ENCODE results near the gene IGLON5. TPM values are rescaled to one million over a fixed set of nuclear protein-coding genes. Genes with fewer than 3 reads are reported as not detected.

The IGLON5 gene
- total RNA-seq, 1 experiment from 2014 or later = not detected

DNA sequence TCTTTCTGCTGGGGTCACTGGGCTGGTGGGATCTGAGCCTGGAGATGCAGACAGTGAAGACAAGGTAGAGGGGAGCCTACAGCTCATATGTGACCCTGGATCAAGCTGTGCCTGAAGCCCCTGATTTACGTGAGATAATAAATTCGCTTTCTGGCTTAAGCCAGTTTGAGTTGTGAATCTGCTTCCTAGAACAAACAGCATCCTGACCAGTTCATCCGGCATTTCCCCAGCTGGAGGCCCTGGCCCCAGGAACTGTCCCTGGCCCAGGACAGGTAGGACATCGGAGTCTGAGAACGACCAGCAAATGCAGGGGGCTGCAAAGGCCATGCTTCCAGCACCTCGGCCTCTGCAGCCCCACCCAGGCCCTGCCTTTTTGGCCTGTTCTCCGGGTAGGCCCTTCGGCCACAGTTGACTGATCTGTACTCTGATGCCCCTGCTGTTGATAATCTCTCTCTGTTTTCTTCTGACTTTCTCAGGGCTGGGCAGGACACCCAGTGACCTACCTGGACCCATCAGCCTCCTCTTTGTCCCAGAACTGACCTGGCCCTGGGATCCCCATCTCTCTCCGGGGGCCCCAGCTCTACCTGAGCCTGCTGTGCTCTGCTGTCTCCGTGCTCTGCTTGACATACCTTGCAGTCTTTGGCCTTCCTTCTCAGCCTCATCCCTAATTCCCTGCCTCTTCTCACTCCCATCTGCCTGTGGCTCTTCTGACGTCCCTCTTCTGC is 40.0 kb downstream of the IGLON5 start:
- DNase-seq (ENCODE audit: low read depth, low spot score) = no peak
- in situ Hi-C loops (cut with HindIII; ENCODE audit: low pct_unique_long_range_greater_than_20kb, low sequenced_read_pairs) = no loop called here

DNA sequence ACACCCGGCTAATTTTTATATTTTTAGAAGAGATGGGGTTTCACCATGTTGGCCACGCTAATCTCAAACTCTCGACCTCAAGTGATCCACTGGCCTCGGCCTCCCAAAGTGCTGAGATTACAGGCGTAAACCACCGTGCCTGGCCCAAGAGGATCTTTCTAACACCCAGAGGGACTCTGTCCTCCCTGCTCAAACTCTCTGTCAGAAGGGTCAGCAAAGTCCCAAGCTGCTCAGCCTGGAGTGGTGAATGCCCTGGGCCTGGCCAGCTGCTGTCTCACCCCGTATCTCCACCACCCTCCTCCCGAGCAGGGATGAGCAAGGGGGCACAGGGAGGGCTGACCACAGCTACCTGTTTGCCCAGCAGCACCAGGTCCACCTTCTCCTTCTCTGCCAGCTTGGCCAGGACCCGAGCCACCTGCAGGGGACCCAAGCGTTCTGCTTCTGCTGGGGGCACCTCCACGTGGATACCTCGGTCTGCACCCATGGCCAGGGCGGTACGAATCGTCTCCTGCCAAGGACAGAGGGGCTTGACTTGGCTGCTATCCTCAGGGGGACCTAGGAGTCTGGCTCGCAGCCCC is 41.4 kb downstream of the IGLON5 start:
- no peak for DNase-seq (ENCODE audit: low read depth, low spot score)
- in situ Hi-C loops (cut with HindIII; ENCODE audit: low pct_unique_long_range_greater_than_20kb, low sequenced_read_pairs) = no loop called here

DNA sequence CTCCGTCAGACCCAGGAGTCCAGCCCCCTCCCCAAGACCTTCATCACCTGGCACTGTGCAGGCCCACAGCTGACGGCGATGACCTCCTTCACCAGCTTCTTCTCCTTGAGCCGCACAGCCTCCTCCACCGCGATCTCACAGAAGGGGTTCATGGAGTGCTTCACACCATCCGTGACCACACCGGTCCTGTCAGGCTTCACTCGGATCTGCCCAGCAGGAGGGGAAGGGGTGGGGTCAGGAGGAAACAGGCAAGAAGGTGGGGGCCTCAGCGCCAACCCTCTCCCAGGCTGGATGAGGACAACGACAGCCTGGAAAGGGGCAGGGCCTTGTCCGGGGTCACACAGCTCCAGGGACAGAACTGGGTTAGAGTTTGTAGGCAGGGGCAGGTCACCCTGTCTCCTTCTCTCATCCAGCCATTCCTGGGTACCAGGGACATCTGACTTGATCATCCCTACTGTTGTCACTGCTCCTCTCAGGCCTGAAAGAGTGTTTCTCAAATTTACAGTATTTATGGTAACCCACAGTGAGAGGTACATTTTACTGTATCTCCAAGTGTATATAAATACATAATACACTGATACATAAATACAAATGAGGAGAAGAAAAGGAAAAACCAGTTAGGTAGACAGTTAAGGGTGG is 42.8 kb downstream of the IGLON5 start:
- in situ Hi-C loops (cut with HindIII; ENCODE audit: low pct_unique_long_range_greater_than_20kb, low sequenced_read_pairs) = no loop called here

DNA sequence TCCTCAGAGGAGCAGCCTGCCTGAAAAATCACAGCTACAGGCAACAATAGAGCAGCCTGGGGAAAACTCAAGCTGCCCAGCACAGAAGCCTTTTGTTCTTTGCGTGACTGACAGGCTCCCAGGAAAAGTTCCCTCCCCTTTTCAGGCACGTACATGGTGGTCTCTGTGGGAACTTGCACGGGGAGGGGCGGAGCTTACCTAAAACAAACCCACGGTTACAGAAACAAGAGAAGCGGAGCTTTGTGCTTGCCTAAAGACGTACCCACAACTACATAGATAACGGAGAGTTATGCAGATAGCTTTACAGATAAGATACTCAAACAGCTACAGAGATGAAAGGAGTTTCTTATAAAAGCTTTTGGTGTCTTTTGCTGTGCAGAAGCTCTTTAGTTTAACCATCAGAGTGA is 43.3 kb downstream of the IGLON5 start:
- in situ Hi-C loops (cut with HindIII; ENCODE audit: low pct_unique_long_range_greater_than_20kb, low sequenced_read_pairs) = no loop called here

More for the DNA sequence above, 42.8 kb downstream of the IGLON5 start:
- DNase-seq (ENCODE audit: low read depth, low spot score) = no peak

DNA sequence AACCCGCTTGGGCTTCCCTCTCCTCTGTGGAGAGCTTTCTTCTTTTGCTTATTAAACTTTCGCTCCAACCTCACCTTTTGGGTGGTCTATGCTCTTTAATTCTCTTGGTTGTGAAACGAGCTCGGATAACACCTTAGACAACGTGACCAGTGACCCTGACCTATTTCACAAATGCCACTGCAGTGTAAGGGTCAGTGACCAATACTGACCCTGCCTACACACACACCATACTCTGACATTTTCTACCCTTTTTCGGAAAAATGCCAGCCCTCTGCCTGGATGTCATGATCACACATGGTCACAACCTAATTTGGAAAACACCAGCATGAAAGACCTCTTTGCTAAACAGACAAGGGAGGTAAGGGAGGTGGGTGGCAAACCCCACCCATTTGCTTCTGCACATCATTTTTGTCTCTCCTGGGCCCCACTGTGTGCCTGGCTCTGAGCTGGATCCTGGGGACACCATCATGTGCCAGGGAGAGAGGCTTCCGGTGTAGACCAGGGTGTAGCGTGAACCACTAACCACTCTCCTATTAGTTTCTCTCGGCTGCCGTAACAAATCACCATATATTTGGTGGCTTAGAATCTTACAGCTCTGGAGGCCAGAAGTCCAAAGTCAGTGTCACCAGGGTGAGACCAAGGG is 44.8 kb downstream of the IGLON5 start:
- in situ Hi-C loops (cut with HindIII; ENCODE audit: low pct_unique_long_range_greater_than_20kb, low sequenced_read_pairs) = no loop called here
- no peak for DNase-seq (ENCODE audit: low read depth, low spot score)

More for the DNA sequence above, 43.3 kb downstream of the IGLON5 start:
- peak; percentile 90 for DNase-seq (ENCODE audit: low read depth, low spot score)

DNA sequence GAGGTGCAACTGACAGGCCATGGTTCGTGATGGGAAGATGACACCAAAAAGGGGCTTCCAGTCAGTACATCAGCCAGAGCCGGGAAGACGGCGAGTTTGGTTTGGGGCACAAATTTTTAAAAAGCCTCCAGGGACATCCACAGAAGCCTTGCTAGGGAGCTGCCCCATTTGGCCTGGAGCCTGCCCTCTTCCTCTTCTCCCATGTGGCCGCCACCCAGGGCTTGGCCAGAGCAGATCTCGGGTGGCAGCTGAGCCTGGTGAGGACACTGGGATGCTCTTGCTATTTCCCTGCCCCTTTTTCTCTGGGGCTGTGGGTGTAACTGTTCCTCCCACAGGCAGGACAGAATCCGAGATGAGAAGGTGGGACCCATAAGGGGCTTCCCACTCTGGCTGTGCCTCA is 46.5 kb downstream of the IGLON5 start:
- DNase-seq (ENCODE audit: low read depth, low spot score) = no peak
- in situ Hi-C loops (cut with HindIII; ENCODE audit: low pct_unique_long_range_greater_than_20kb, low sequenced_read_pairs) = no loop called here

DNA sequence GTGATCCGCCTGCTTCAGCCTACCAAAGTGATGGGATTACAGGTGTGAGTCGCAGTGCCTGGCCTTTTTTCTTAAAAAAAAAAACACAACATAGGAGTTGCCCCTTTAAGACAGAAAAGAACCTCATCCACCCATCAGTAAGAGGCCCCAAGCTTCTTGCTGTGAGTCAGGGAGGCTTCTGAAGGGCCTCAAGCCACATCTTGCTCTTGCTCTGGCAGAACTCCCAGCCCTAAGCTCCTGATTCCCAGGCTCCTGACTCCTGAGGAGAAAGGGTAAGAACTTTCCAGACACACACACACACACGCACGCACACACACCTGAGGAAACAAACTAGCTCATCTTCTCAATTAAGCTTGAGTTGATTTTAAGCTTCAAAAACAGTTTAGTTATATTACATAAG is 47.9 kb downstream of the IGLON5 start:
- in situ Hi-C loops (cut with HindIII; ENCODE audit: low pct_unique_long_range_greater_than_20kb, low sequenced_read_pairs) = no loop called here
- no peak for DNase-seq (ENCODE audit: low read depth, low spot score)

DNA sequence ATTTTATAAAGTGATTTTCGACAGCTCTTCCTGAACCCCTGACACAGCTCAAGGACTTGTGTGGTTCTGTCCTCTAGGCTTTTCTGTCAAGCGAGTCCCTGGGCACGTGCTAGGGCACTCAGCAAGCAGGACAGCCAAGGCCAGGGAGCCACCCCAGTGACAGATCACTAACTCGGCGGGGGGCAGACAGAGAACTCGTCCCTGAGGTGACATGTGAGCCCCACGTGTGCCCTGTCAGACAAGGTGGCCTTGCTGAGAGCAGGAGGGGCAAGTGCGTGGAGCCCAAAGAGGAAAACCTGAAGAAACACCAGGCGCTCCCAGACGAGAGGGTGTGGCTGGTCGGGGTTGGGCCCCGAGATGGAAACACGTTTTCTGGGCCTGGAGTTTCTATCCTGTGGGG is 49.8 kb downstream of the IGLON5 start:
- in situ Hi-C loops (cut with HindIII; ENCODE audit: low pct_unique_long_range_greater_than_20kb, low sequenced_read_pairs) = no loop called here
- DNase-seq (ENCODE audit: low read depth, low spot score) = no peak

DNA sequence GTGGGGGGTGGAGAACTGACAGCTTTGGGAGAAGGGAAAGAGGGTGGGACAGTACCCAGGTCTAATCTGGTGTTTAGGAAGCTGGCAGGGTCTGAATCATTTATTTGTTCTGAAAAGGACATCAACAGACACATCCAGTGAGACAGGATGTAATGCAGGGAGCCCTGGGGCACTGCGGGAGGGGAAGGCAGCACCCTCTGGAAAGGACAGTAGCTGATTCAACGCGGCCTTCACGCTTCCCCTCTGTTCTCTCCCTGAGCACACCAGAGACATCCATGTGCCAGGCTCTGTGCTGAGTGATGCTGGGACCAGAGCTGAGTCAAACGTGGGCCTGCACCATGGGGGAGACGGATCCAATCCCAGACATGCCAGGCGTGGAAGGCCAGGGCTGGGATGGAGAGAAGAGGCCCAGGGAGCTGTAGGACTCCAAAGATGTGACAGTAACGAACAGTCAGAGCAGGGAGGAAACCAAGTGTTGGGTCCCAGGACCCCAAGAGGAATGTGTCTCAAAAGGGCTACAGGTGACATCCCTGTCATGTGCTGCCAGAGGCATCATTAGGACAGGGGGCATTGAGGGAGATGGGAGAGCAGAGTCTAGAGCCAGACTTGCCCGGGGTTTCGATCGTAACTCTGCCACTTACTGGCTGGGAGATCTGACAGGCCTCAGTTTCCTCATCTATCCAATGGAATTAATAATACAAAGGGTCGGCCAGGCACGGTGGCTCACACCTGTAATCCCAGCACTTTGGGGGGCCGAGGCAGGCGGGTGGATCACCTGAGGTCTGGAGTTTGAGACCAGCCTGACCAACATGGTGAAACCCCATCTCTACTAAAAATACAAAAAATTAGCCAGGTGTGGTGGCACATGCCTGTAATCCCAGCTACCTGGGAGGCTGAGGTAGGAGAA is 53.0 kb downstream of the IGLON5 start:
- DNase-seq (ENCODE audit: low read depth, low spot score) = peak; percentile 89
- in situ Hi-C loops (cut with HindIII; ENCODE audit: low pct_unique_long_range_greater_than_20kb, low sequenced_read_pairs) = no loop called here

DNA sequence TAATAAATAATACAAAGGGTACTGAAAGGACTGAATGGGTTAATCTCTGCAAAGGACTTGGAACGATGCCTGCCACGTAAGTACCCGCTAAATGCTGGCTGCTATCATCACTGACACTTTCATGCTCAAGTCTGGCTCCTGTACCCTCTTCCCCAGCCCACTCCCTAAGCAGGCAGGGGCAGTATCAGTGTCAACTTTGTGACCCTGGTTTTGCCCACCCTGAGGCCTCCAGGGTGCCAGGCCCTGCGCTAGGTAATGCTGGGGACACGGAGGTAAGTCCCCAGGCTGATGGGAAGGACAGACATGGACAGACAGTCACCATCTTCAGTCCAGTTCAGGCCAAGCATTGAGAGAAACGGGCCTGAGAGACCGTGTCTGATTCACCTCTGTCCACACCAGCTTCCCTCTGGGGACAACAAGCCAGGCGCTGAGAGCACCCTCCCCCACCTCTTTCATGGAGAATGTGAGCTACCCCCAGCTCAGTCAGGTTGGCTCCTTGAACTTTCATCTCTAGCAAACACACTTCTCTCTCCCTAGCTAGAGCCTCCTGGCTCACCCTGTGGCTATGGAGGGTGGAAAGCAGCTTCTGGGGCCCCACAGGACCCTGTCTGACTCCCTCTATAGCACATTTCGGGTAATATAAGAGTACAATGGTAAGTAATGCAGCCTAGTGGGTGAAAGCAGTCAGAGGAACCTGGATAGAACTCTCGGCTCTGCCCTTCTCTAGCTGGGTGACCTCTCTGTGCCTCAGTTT is 53.9 kb downstream of the IGLON5 start:
- in situ Hi-C loops (cut with HindIII; ENCODE audit: low pct_unique_long_range_greater_than_20kb, low sequenced_read_pairs) = no loop called here
- DNase-seq (ENCODE audit: low read depth, low spot score) = peak; percentile 47

DNA sequence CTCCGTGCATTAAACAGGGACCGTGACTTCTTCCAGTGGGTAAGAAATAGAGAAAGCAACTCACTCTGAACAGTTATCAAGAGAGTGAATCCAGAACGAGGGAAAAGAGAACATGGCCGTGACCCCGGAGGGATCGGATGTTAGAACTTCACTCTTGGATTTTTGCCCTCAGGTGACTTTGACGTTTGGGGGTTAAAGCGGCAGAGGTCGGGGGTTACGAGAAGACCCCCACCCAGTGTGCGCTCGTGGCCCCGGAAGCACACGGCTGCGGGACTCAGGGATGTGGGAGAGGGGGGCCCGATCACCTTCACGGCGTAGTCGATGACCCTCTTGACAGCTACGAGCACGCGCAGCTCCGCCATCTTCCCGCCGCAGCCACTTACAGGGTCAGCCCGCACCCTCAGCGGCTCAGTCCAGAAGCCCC is 54.5 kb downstream of the IGLON5 start, which contains the start of gene ETFB:
TSS of gene ETFB (minus strand) at position 424 of the 424 bp plus-strand sequence. CDS start at position 362, 62 bp downstream.
- in situ Hi-C loops (cut with HindIII; ENCODE audit: low pct_unique_long_range_greater_than_20kb, low sequenced_read_pairs) = no loop called here
- DNase-seq (ENCODE audit: low read depth, low spot score) = no peak

DNA sequence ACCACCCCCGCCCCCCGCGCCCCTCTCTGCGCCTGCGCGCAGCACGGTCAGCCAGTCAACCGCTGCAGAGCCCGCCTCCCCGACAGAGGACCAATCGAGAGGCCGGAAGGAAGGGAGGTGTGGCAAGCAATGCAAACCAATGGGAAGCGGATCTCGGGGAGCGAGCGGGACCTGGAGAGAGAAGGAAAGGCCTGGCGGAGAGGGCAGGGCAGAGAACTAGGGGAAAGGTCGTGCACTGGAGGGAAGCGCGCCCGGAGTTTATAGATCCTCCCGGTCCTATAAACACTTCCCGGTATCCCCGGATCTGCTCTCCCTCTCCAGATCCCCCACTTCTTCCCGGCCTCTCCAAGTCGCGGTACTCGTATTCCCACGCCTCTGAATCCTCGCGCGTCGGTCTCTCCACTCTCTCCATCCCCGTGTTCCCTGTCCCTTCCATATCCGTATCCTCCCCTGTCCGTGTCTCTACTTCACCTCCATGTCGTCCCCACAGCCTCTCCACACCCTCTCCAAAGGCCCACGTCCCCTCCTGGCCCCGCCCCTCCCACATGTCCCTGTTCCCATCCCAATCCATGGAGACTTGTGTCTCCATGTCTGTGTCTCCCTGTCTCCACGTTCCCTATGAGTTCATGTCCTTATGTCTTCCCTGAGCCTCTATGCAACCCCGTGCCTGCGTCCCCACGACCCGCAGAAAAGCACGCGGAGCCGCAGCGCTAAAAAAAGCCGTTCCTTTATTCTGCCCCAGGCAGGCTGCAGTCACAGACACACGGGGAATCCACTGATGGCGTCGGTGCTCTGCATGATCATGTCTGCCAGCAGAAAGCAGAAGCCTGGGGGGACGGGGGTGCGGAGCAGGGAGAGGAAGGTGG is 55.2 kb downstream of the IGLON5 start:
- DNase-seq (ENCODE audit: low read depth, low spot score) = peak; percentile 98
- in situ Hi-C loops (cut with HindIII; ENCODE audit: low pct_unique_long_range_greater_than_20kb, low sequenced_read_pairs) = no loop called here

DNA sequence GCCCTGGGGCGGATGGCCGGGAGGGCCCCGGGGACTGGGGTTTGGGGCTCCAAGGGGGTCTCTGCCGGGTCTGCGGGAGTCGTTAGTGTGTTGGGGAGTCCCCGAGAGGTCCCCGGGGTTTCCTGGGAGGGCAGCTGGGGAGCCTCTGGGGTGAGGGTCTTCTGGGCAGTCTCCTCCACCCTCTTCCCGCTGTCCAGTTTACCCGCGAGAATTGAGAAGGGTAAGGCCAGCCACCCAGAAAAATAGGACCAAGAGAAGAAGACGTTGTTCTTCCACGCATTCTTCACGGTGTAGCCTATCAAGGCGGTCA is 55.8 kb downstream of the IGLON5 start:
- DNase-seq (ENCODE audit: low read depth, low spot score) = no peak
- in situ Hi-C loops (cut with HindIII; ENCODE audit: low pct_unique_long_range_greater_than_20kb, low sequenced_read_pairs) = no loop called here

DNA sequence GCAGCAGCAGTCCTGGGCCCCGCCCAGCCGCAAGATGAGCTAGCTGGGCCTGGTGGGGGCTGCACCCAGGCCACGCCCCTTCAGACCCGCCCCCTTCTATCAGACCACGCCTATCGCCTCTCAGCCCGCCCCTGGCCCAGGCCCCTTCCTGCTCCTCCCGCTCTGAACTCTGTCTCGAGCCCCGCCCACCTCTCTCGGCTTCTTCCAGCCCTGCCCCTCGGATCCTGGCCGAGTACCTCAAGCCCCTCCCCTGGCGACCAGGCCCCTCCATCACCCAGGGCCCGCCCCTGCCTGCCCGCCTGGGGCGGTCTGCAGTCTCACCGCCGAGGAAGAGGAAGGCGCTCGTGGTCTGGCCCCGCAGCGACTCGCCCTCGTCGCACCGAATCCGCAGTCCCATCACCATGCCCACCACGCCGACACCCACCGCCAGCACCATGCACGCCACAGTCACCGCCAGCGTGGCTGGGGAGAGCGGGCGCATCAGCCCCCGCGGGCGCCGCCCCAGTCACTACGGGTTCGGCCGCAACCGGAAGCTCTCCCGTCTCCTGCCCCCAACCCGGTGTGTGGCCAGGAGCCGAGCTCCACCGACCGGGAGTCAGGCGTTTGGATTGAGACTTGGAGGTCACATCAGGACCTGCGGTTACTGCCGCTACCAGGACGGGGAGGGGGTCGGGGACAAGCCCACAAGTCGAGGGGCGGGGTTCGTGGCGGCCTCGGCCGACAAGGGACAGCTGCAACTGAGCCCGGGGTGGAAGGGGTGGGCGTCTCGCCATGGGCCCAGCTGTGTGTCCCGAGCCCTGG is 56.3 kb downstream of the IGLON5 start:
- DNase-seq (ENCODE audit: low read depth, low spot score) = peak; percentile 97

More for the DNA sequence above, 56.3 kb downstream of the IGLON5 start:
- in situ Hi-C loops (cut with HindIII; ENCODE audit: low pct_unique_long_range_greater_than_20kb, low sequenced_read_pairs) = no loop called here
